AG09309 (cell line): ENCODE results near the gene COX7A2L.
"Not testable (repeated sequence)": the region's sequence is repeated elsewhere in the genome, so short reads cannot be mapped to it uniquely, and the experiment has no call there.

Source experiments
- DNase-seq: peaks from one replicate; pipeline ENCODE4 v3.0.0-alpha.2; 2010; ENCODE audit warnings: low read depth
- H3K4me3 ChIP-seq: 2 replicates; pipeline ENCODE4 v1.5.1; 2011; ENCODE audit warnings: mild to moderate bottlenecking, low read depth, low read length, moderate library complexity; ENCODE audit not compliant: control insufficient read depth
- TF ChIP-seq, protein P1 (sequence below): IDR thresholded peaks from 2 replicates; pipeline ENCODE4 v1.5.1; 2011; ENCODE audit warnings: mild to moderate bottlenecking, low read depth, low read length, inconsistent platforms; ENCODE audit not compliant: insufficient read depth, control insufficient read depth; ENCODE audit errors: missing control alignments

Gene COX7A2L, protein sequence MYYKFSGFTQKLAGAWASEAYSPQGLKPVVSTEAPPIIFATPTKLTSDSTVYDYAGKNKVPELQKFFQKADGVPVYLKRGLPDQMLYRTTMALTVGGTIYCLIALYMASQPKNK

DNA sequence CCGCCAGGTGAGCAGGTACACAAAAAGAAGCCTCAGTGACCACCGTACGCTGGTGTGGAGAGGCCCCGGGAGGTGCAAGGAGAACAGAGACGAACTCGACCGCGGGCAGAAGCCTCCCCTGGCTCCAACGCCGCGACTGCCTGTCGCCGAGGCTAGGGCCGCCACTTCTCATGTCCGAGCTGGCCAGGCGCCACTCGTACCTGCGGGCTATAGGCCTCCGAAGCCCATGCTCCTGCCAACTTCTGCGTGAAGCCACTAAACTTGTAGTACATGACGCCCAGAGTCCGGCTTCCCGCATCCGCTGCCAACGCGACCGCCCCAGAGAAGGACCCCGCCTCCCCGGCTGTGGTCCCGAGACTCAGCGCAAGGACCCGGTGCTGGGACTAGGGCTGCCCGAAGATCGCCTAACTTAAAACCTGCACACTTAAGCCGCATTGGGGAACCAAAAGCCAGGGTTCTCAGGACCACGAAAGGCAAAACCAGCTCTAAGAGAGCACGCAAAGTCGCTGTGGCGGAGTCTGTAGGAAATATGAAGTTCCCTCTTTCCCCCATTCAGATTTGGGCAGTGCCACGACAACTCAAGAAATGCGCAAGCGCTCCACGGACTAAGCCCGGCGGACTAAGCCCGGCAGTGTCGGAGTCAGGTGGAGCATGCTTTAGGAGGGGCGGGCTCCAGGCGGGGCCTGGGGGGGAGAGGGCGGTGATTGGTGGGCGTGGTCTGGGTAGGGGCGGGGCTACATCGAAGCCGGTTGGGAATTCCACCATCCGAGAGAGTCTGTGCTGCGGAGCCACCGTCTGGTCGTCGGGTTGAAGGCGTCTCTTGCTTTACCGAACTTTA, at the start of gene COX7A2L:
COX7A2L (minus strand) TSS at position 328 of the 838 bp plus-strand sequence; CDS start at position 272, 56 bp downstream.
- H3K4me3 ChIP-seq: peak within 1 kb of the TSS; percentile 73
- TF ChIP-seq, protein P1, sequence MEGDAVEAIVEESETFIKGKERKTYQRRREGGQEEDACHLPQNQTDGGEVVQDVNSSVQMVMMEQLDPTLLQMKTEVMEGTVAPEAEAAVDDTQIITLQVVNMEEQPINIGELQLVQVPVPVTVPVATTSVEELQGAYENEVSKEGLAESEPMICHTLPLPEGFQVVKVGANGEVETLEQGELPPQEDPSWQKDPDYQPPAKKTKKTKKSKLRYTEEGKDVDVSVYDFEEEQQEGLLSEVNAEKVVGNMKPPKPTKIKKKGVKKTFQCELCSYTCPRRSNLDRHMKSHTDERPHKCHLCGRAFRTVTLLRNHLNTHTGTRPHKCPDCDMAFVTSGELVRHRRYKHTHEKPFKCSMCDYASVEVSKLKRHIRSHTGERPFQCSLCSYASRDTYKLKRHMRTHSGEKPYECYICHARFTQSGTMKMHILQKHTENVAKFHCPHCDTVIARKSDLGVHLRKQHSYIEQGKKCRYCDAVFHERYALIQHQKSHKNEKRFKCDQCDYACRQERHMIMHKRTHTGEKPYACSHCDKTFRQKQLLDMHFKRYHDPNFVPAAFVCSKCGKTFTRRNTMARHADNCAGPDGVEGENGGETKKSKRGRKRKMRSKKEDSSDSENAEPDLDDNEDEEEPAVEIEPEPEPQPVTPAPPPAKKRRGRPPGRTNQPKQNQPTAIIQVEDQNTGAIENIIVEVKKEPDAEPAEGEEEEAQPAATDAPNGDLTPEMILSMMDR: peak; percentile 20
- DNase-seq: peak; percentile 81

DNA sequence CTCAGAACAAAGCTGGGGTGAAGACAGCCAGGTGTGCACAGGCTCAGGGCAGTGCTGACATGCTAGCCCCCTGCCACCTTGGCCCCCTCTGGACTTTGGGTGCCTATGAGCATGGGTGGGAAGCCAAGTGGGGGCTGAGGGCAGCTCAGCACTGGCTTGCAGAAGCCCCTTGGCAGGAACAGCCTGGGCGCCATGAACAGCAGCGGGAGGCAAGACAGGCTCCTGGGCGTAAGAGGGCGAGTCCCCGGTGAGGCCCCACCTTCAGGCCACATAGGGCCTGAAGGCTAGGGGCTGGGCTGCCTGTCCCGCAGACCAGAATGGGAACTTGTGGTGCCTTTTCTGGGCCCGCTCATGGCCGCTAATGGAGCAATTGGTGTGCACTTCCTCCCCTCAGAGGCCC, 47.0 kb upstream of the COX7A2L start:
- DNase-seq: no peak
- no peak overlapping the region for H3K4me3 ChIP-seq
- TF ChIP-seq, protein P1: no peak

DNA sequence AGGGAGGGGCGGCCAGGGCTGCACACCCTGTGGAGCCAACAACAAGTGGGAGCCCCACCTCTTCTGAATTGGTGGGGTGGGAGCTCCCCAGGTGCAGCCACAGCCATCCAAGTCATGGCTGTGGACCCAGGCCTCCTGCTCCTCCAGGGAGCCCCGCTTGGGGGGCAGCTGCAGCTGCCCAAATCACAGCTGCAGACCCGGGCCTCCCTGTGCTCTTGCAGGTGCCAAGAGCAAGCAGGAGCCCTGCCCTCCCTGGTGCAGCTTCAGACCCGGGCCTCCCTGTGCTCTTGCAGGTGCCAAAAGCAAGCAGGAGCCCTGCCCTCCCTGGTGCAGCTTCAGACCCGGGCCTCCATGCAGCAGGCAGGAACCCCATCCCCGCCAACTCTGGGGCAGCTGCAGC, 46.5 kb upstream of the COX7A2L start:
- H3K4me3 ChIP-seq: no peak overlapping the region
- TF ChIP-seq, protein P1: no peak
- no peak for DNase-seq

DNA sequence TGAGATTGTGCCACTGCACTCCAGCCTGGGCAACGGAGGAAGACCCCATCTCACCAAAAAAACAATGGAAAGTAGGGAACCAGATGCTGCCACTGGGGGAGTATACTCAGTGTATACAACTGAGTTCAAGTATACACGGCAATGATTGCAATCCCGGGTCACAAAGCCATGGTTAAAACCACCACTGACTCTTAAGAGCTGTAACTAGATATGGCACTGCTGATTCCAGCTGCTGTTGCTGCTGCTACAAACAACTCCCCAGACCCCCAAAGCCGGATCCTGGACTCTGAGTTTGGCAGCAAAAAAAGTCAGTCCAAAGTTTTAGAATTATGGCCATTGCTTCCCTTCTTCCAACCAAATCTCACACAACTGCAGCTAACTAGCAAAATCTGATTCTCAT, 43.7 kb upstream of the COX7A2L start:
- no peak for DNase-seq
- H3K4me3 ChIP-seq: no peak overlapping the region
- TF ChIP-seq, protein P1: no peak

DNA sequence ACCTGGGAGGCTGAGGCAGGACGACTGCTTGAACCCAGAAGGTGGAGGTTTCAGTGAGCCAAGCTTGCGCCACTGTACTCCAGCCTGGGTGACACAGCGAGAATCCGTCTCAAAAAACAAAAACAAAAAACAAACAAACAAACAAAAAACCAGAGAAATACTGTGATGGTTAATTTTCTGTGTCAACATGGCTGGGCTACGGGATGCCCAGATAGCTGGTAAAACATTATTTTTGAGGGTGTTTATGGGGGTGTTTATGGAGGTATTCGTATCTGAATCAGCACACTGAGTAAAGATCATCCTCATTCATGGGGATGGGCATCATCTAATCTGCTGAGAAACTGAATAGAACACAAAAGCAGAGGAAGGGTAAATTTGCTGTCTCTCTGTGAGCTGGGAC, 40.8 kb upstream of the COX7A2L start:
- DNase-seq: no peak
- TF ChIP-seq, protein P1: no peak
- no peak overlapping the region for H3K4me3 ChIP-seq

DNA sequence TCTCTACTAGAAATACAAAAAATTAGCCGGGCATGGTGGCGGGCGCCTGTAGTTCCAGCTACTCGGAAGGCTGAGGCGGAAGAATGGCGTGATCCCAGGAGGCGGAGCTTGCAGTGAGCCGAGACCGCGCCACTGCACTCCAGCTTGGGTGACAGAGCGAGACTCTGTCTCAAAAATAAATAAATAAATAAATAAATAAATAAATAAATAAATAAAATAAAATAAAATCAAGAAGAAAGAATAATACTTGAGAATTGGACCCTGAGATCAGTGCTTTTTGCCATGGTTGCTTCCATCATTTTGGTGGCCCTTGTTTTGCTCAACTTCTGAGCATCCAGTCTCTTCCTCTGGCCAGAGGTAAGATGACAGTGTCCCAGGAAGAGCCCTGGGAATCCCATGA, 37.0 kb upstream of the COX7A2L start:
- H3K4me3 ChIP-seq, DNase-seq: not testable (repeated sequence)

DNA sequence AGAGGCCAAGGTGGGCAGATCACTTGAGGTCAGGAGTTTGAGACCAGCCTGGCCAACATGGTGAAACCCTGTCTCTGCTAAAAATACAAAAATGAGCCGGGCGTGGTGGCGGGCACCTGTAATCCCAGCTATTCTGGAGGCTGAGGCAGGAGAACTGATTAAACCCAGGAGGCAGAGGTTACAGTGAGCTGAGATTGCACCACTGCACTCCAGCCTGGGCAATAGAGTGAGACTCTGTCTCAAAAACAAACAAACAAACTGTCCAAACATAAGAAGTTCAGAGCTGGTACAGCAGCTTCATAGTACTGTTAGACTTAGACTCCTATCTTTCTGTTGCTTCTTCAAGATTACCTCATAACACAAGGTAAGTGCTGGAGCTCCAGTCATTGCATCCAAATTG, 32.3 kb upstream of the COX7A2L start:
- not testable (repeated sequence) for DNase-seq

More for the DNA sequence above, 32.3 kb upstream of the COX7A2L start:
- not testable (repeated sequence) for H3K4me3 ChIP-seq
